Measurements from ENCODE around the gene FBXO39. TPM values are rescaled to one million over a fixed set of nuclear protein-coding genes. Genes with fewer than 3 reads are reported as not detected.
A peak's percentile ranks its signal among the peaks of the same experiment; 100 is the strongest.

Gene FBXO39
- total RNA-seq, 2 experiments from 2014 or later, result not detected

GRCh38 chr17:6748617-6749016 is 27.4 kb upstream of the FBXO39 start:
- Histone ChIP-seq H3K4me1 (ENCODE audit: insufficient read depth, low read length, poor library complexity, severe bottlenecking) (peaks cover 6% of the 10 kb centered on the region), H3K79me2 (ENCODE audit: insufficient read depth, low read depth, low read length) (no peaks in the 10 kb centered on the region), H3K4me2 (ENCODE audit: low read length) (no peak overlapping the region), H3K9me2 (ENCODE audit: insufficient read depth, low read length) (no peaks in the 10 kb centered on the region), H3K27ac (ENCODE audit: low read depth, low read length, poor library complexity, severe bottlenecking) (no peak overlapping the region), H3K36me3 (ENCODE audit: insufficient read depth, low read length) (no peaks in the 10 kb centered on the region), H3K4me3 (ENCODE audit: low read depth, low read length, poor library complexity, severe bottlenecking) (no peak overlapping the region), H3K9me3 (ENCODE audit: low read length) (no peaks in the 10 kb centered on the region), H2AFZ (ENCODE audit: low read length) (no peak overlapping the region), H4K20me1 (ENCODE audit: insufficient read depth, low read length) (no peaks in the 10 kb centered on the region)
- BruUV-seq (replicated peaks), result no TSS peak
- TF ChIP-seq CTCF (conservative IDR thresholded peaks at IDR 0.05; ENCODE audit: low read length) (no peak), EZH2phosphoT487 (IDR thresholded peaks at IDR 0.05; ENCODE audit: borderline replicate concordance, low read depth, low read length) (no peak)
- no peak for DNase-seq (ENCODE audit: low spot score)
- ChIA-PET CTCF (ENCODE audit: unreplicated experiment) (no interaction called here), POLR2A (no interaction called here)
- intact Hi-C loops (cut with micrococcal nuclease; ENCODE audit: unreplicated experiment), result no loop called here

DNA sequence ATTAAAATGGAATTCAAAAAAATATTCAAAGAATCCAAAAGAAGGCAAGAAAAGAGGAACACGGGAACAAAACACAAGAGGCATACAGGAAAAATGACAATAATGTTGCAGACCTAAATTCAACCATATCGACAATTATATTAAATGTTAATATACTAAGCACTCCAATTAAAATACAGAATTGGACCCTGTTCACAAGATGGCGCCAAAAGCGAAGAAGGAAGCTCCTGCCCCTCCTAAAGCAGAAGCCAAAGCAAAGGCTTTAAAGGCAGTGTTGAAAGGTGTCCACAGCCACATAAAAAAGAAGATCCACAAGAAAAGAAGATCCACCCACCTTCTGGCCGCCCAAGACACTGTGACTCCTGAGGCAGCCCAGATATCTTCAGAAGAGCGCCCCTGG is 26.5 kb upstream of the FBXO39 start:
- H3K36me3 ChIP-seq (ENCODE audit: insufficient read depth, low read length), result no peaks in the 10 kb centered on the region
- no peak overlapping the region for H2AFZ ChIP-seq (ENCODE audit: low read length)
- H3K4me2 ChIP-seq (ENCODE audit: low read length), result no peak overlapping the region
- H3K9me2 ChIP-seq (ENCODE audit: insufficient read depth, low read length), result no peaks in the 10 kb centered on the region
- H3K27ac ChIP-seq (ENCODE audit: low read depth, low read length, poor library complexity, severe bottlenecking), result no peak overlapping the region
- ChIA-PET CTCF (ENCODE audit: unreplicated experiment) (no interaction called here), POLR2A (interaction anchor here (1.1 kb wide), 1 partner anchor 15 kb away, joined by 3 read pairs; no protein-coding TSS in a partner anchor)
- peak; percentile 16 for DNase-seq (ENCODE audit: low spot score)
- BruUV-seq (replicated peaks), result no TSS peak
- no peaks in the 10 kb centered on the region for H3K79me2 ChIP-seq (ENCODE audit: insufficient read depth, low read depth, low read length)
- no peaks in the 10 kb centered on the region for H3K9me3 ChIP-seq (ENCODE audit: low read length)
- intact Hi-C loops (cut with micrococcal nuclease; ENCODE audit: unreplicated experiment), result no loop called here
- TF ChIP-seq CTCF (conservative IDR thresholded peaks at IDR 0.05; ENCODE audit: low read length) (peak; percentile 75), EZH2phosphoT487 (IDR thresholded peaks at IDR 0.05; ENCODE audit: borderline replicate concordance, low read depth, low read length) (no peak)
- no peak overlapping the region for H3K4me3 ChIP-seq (ENCODE audit: low read depth, low read length, poor library complexity, severe bottlenecking)
- H3K4me1 ChIP-seq (ENCODE audit: insufficient read depth, low read length, poor library complexity, severe bottlenecking), result peaks cover 6% of the 10 kb centered on the region
- no peaks in the 10 kb centered on the region for H4K20me1 ChIP-seq (ENCODE audit: insufficient read depth, low read length)

DNA sequence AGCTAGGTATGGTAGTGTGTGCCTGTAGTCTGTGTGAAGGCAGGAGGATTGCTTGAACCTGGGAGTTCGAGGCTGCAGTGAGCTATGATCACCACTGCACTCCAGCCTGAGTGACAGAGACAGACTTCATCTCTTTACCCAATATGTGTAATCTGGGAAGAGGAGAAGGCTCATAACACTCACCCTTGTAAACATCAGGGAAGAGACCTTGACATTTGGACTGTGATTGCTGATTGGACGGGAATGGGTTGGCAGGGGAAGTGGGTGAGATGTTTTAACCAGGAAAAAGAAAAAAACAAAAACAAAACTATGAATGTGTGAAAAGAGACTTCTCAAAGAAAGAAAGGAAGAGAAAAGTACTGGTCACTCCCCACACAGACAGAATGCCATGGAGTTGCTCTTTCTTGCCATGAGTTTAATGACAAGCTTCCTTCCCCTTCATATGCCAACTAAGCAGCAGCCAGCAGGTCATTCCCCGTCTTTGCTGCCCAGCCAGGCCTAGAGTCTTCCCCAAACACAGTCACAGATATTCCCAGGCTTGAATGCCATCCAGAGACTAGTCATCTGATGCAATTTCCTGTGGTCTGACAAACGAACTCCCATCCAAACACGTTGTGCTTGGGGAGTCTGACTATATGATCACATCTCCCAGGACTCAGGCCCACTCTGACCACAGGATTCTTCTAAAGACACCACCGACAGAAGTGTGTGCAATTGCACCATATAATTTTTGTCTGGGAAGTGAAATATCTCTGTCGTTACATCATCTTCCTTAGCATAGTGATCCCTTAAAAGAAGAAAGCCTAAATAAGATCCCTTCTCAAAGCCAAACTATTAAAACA is 23.7 kb upstream of the FBXO39 start:
- BruUV-seq (replicated peaks), result no TSS peak
- no peak for TF ChIP-seq EZH2phosphoT487 (IDR thresholded peaks at IDR 0.05; ENCODE audit: borderline replicate concordance, low read depth, low read length)
- TF ChIP-seq CTCF (conservative IDR thresholded peaks at IDR 0.05; ENCODE audit: low read length), result no peak
- 0 out of 2 replicates have a peak overlapping the region, but pooled peaks have one; percentile 3 for H3K4me2 ChIP-seq (ENCODE audit: low read length)
- no peaks in the 10 kb centered on the region for H3K9me3 ChIP-seq (ENCODE audit: low read length)
- H3K4me3 ChIP-seq (ENCODE audit: low read depth, low read length, poor library complexity, severe bottlenecking), result no peak overlapping the region
- no peaks in the 10 kb centered on the region for H3K36me3 ChIP-seq (ENCODE audit: insufficient read depth, low read length)
- intact Hi-C loops (cut with micrococcal nuclease; ENCODE audit: unreplicated experiment), result no loop called here
- H2AFZ ChIP-seq (ENCODE audit: low read length), result peak overlapping the region; percentile 83
- no peak for DNase-seq (ENCODE audit: low spot score)
- H3K9me2 ChIP-seq (ENCODE audit: insufficient read depth, low read length), result no peaks in the 10 kb centered on the region
- H3K27ac ChIP-seq (ENCODE audit: low read depth, low read length, poor library complexity, severe bottlenecking), result no peak overlapping the region
- POLR2A ChIA-PET, result no interaction called here
- no peaks in the 10 kb centered on the region for H4K20me1 ChIP-seq (ENCODE audit: insufficient read depth, low read length)
- CTCF ChIA-PET (ENCODE audit: unreplicated experiment), result interaction anchor here (0.6 kb wide), 1 partner anchor 8 kb away, joined by 4 read pairs; no protein-coding TSS in a partner anchor
- H3K4me1 ChIP-seq (ENCODE audit: insufficient read depth, low read length, poor library complexity, severe bottlenecking), result peaks cover 14% of the 10 kb centered on the region
- no peaks in the 10 kb centered on the region for H3K79me2 ChIP-seq (ENCODE audit: insufficient read depth, low read depth, low read length)
